ENCODE results near the gene BEND5.

Gene BEND5

GRCh38 chr1:48718116-48718630 lies 58.5 kb downstream of the BEND5 start:
- DNase-seq, result no peak

- no peak for DNase-seq
Measured at GRCh38 chr1:48717082-48717481, 59.6 kb downstream of the BEND5 start.

- no peak for DNase-seq
Measured at GRCh38 chr1:48715921-48716320, 60.8 kb downstream of the BEND5 start.

- no peak for DNase-seq
Measured at GRCh38 chr1:48710915-48711314, 65.8 kb downstream of the BEND5 start.

GRCh38 chr1:48710318-48710717 lies 66.4 kb downstream of the BEND5 start:
- DNase-seq, result no peak

GRCh38 chr1:48704736-48705135 lies 72.0 kb downstream of the BEND5 start:
- DNase-seq, result no peak

- DNase-seq, result no peak
Measured at GRCh38 chr1:48701445-48701844, 75.2 kb downstream of the BEND5 start.

- peak; percentile 30 for DNase-seq
Measured at GRCh38 chr1:48697066-48697707, 79.5 kb downstream of the BEND5 start.

GRCh38 chr1:48695161-48695560 lies 81.5 kb downstream of the BEND5 start:
- DNase-seq, result no peak

GRCh38 chr1:48693674-48694320 lies 82.9 kb downstream of the BEND5 start:
- no peak for DNase-seq

- DNase-seq, result no peak
Measured at GRCh38 chr1:48693180-48693579, 83.5 kb downstream of the BEND5 start.

GRCh38 chr1:48692235-48692634 lies 84.5 kb downstream of the BEND5 start:
- no peak for DNase-seq

- DNase-seq, result no peak
Measured at GRCh38 chr1:48691429-48692001, 85.2 kb downstream of the BEND5 start.

- no peak for DNase-seq
Measured at GRCh38 chr1:48688102-48688760, 88.5 kb downstream of the BEND5 start.

- no peak for DNase-seq
Measured at GRCh38 chr1:48687282-48688045, 89.2 kb downstream of the BEND5 start.

- DNase-seq, result no peak
Measured at GRCh38 chr1:48686159-48686558, 90.5 kb downstream of the BEND5 start.

GRCh38 chr1:48684381-48684780 lies 92.3 kb downstream of the BEND5 start:
- DNase-seq, result no peak

- no peak for DNase-seq
Measured at GRCh38 chr1:48683839-48684238, 92.9 kb downstream of the BEND5 start.

GRCh38 chr1:48681476-48682305 lies 95.0 kb downstream of the BEND5 start:
- DNase-seq, result no peak

GRCh38 chr1:48680411-48681035 lies 96.2 kb downstream of the BEND5 start:
- DNase-seq, result no peak

- DNase-seq, result no peak
Measured at GRCh38 chr1:48679859-48680258, 96.8 kb downstream of the BEND5 start.
